A673 (cell line): Measurements from ENCODE around the gene KHNYN. TPM values are rescaled to one million over a fixed set of nuclear protein-coding genes. Genes with fewer than 3 reads are reported as not detected.

Source experiments
- BruUV-seq: library from RNA; stranded (reverse); fragments of 400-500 nt; replicated peaks from 2 replicates; lab custom pipeline; 2021; lab: Mats Ljungman, UMichigan
- CTCF ChIA-PET: fragments of 300-600 bp; sonication (Branson Sonifier 250); formaldehyde crosslinking; loops from one replicate; lab custom pipeline; 2022; ENCODE audit warnings: antibody characterized with exemption; lab: Charles Lee
- POLR2A ChIA-PET: fragments of 300-600 bp; sonication (Branson Sonifier 250); formaldehyde crosslinking; loops from one replicate; lab custom pipeline; 2022; ENCODE audit warnings: antibody characterized with exemption; ENCODE audit not compliant: low non-redundant PET; lab: Charles Lee
- DNase-seq: peaks from one replicate; pipeline ENCODE4 v3.0.0-alpha.2; 2015; ENCODE audit warnings: low spot score
- H3K27ac ChIP-seq: fragments of 200-600 bp; sonication (generic); 2 replicates; pipeline ENCODE4 v1.5.1; 2016; ENCODE audit warnings: mixed run types, low read depth, mild to moderate bottlenecking, mixed read lengths, antibody characterized with exemption, low read length; ENCODE audit not compliant: poor library complexity, severe bottlenecking
- H3K27me3 ChIP-seq: fragments of 200-600 bp; sonication (generic); replicated peaks from 2 replicates; pipeline ENCODE4 v1.6.1; 2017; ENCODE audit warnings: mixed run types, low read depth, mild to moderate bottlenecking, mixed read lengths, antibody characterized with exemption, low read length; ENCODE audit not compliant: insufficient read depth, poor library complexity
- H3K36me3 ChIP-seq: fragments of 200-600 bp; sonication (generic); 2 replicates; pipeline ENCODE4 v1.6.1; 2016; ENCODE audit warnings: mixed run types, mild to moderate bottlenecking, mixed read lengths, antibody characterized with exemption, low read length; ENCODE audit not compliant: insufficient read depth, poor library complexity, severe bottlenecking
- H3K4me1 ChIP-seq: fragments of 200-600 bp; sonication (generic); 2 replicates; pipeline ENCODE4 v1.6.1; 2017; ENCODE audit warnings: mixed run types, mild to moderate bottlenecking, mixed read lengths, antibody characterized with exemption, low read length; ENCODE audit not compliant: insufficient read depth, poor library complexity, severe bottlenecking
- H3K4me3 ChIP-seq: fragments of 200-600 bp; sonication (generic); 2 replicates; pipeline ENCODE4 v1.5.1; 2016; ENCODE audit warnings: low read depth, mixed run types, mild to moderate bottlenecking, mixed read lengths, low read length; ENCODE audit not compliant: poor library complexity, severe bottlenecking
- H3K9me3 ChIP-seq: fragments of 200-600 bp; sonication (generic); 2 replicates; pipeline ENCODE4 v1.6.1; 2016; ENCODE audit warnings: mixed run types, low read depth, mild to moderate bottlenecking, mixed read lengths, antibody characterized with exemption, low read length; ENCODE audit not compliant: poor library complexity, severe bottlenecking
- EZH2 ChIP-seq: fragments of 200-600 bp; sonication (generic); IDR thresholded peaks from 2 replicates; pipeline ENCODE4 v1.6.1; 2017; ENCODE audit warnings: borderline replicate concordance, low read depth, mild to moderate bottlenecking, mixed read lengths, antibody characterized with exemption, low read length; ENCODE audit not compliant: poor library complexity, severe bottlenecking
- intact Hi-C: fragments of 100-400 bp; cut with micrococcal nuclease; formaldehyde crosslinking; loops from one replicate; pipeline ENCODE4 v1.10.0; 2022; ENCODE audit not compliant: unreplicated experiment
- total RNA-seq: library from RNA; stranded (reverse); gene quantifications from 2 replicates; pipeline ENCODE4 v1.2.3, GENCODE V29; 2021
- TF ChIP-seq, protein P1 (sequence below): fragments of 300-800, 200-600 bp; sonication (generic); conservative IDR thresholded peaks from 2 replicates; pipeline ENCODE4 v1.5.1; 2017; ENCODE audit warnings: low read depth, mild to moderate bottlenecking, antibody characterized with exemption, low read length, moderate library complexity, mixed read lengths

Gene KHNYN
- total RNA-seq, 1 experiment from 2014 or later, result 32.7 TPM

DNA sequence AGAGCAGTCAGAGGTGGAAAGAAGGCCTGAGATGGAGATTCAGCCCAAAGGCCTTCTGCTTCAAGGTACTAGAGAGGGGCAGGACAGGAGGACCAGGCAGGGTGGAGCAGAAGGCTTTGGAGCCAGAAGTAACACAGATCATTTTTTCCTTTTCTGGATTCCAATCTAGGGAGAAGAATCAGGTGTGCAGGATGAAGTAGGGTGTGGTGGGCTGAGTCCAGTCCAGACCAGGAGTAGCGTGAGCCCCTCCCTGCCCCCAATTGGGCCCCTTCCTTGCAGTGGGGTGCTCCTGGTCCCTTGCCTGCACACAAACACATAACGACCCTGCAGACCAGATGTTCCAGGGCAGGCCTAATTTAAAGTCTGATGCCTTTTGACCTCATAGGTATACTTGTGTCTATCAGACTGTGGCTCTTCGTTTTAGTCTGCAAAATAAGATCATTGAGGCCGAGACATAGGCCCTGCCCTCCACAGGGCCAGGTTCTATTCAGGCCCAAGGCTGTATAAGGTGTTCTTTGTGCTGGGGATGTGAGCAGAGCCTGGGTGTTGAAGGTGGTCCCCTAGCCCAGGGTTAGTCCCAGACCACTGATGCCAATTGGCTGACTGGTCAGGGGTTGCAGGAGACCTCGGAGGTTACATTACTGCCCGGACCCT is 32.0 kb upstream of the KHNYN start:
- DNase-seq, result no peak
- peak overlapping the region; percentile 62 for H3K4me3 ChIP-seq
- BruUV-seq, result no TSS peak
- CTCF ChIA-PET, result no interaction called here
- TF ChIP-seq, protein P1, sequence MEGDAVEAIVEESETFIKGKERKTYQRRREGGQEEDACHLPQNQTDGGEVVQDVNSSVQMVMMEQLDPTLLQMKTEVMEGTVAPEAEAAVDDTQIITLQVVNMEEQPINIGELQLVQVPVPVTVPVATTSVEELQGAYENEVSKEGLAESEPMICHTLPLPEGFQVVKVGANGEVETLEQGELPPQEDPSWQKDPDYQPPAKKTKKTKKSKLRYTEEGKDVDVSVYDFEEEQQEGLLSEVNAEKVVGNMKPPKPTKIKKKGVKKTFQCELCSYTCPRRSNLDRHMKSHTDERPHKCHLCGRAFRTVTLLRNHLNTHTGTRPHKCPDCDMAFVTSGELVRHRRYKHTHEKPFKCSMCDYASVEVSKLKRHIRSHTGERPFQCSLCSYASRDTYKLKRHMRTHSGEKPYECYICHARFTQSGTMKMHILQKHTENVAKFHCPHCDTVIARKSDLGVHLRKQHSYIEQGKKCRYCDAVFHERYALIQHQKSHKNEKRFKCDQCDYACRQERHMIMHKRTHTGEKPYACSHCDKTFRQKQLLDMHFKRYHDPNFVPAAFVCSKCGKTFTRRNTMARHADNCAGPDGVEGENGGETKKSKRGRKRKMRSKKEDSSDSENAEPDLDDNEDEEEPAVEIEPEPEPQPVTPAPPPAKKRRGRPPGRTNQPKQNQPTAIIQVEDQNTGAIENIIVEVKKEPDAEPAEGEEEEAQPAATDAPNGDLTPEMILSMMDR, result no peak
- TF ChIP-seq EZH2, result no peak
- H3K9me3 ChIP-seq, result no peaks in the 10 kb centered on the region
- H3K4me1 ChIP-seq, result peaks cover 18% of the 10 kb centered on the region
- no peaks in the 10 kb centered on the region for H3K27me3 ChIP-seq
- H3K27ac ChIP-seq, result peak overlapping the region; percentile 58
- intact Hi-C loops, result loop anchor here (1.0 kb wide), 1 partner anchor 30 kb away; no protein-coding TSS in a partner anchor
- H3K36me3 ChIP-seq, result no peaks in the 10 kb centered on the region
- POLR2A ChIA-PET, result no interaction called here

DNA sequence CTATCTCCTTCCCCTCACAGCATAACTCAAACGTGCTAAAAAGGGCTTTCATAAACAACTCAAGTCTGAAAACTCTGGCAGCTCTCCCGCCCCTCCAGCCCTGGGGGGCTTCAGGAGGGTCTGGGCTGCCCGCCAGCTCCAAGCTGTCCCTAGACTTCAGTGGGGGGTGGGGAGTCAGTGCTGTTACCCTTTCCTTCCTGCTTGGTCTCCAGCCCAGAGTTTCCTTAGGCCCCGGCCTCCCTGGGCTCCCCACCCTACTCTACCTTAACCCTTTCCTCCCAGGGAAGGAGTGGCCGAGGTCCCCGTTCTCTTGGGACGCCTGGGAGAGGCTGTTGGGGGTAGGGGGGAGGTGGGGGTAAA is 31.5 kb upstream of the KHNYN start:
- POLR2A ChIA-PET, result no interaction called here
- peaks cover 18% of the 10 kb centered on the region for H3K4me1 ChIP-seq
- CTCF ChIA-PET, result interaction anchor here (1.0 kb wide), 1 partner anchor 65 kb away, joined by 3 read pairs; no protein-coding TSS in a partner anchor
- H3K36me3 ChIP-seq, result no peaks in the 10 kb centered on the region
- peak overlapping the region; percentile 62 for H3K4me3 ChIP-seq
- H3K27me3 ChIP-seq, result no peaks in the 10 kb centered on the region
- BruUV-seq, result no TSS peak
- peak overlapping the region; percentile 58 for H3K27ac ChIP-seq
- peak; percentile 52 for DNase-seq
- H3K9me3 ChIP-seq, result no peaks in the 10 kb centered on the region
- intact Hi-C loops, result loop anchor here (1.0 kb wide), 1 partner anchor 31 kb away; no protein-coding TSS in a partner anchor
- TF ChIP-seq EZH2, result no peak
- TF ChIP-seq, protein P1, result no peak

DNA sequence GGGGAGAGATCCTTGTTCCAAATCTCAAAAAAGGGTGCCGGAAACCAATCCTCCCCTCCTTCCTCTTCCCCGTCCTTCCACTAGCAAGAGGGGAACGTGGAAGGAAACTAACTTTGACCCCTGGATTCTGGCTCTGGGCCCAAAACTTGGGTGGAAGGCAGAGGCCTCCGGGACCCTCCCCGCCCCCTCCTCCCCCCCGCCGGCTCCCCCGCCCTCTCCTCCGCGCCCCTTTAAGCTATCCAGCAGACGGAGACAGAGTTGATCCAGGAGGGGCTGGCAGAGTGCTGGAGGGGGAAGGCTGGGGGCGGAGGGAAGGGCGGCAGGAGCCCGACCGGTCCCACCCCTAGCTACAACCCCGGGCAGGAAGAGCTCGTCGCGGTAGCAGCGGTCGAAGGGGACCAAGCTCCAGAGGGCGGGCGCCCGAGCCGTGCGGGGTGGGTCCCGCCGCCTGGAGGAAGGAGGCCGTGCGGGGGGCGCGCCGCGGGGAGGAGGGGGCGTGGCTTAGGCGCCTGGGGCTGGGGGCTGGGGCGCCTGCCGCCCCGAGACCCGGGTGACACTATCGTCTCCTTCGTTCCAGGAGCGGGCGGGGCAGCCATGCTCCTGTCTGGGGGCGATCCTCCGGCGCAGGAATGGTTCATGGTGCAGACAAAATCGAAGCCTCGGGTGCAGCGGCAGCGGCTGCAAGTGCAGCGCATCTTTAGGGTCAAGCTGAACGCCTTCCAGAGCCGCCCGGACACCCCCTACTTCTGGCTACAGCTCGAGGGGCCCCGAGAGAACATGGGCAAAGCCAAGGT is 30.9 kb upstream of the KHNYN start, which contains the start of gene NYNRIN:
NYNRIN (plus strand) TSS at position 351 of the 794 bp plus-strand sequence; CDS start at position 595, 244 bp downstream.
- H3K27me3 ChIP-seq, result no peaks in the 10 kb centered on the region
- POLR2A ChIA-PET, result interaction anchor here (0.6 kb wide), 1 partner anchor 104 kb away, joined by 7 read pairs; no protein-coding TSS in a partner anchor
- peak; percentile 54 for DNase-seq
- H3K27ac ChIP-seq, result peak within 1 kb of the TSS; percentile 58
- peaks cover 18% of the 10 kb centered on the region for H3K4me1 ChIP-seq
- H3K9me3 ChIP-seq, result no peaks in the 10 kb centered on the region
- no TSS peak for BruUV-seq
- peak within 1 kb of the TSS; percentile 62 for H3K4me3 ChIP-seq
- TF ChIP-seq EZH2, result no peak
- TF ChIP-seq, protein P1, result no peak
- intact Hi-C loops, result loop anchor here (1.0 kb wide), 1 partner anchor 32 kb away; no protein-coding TSS in a partner anchor
- CTCF ChIA-PET, result interaction anchor here (0.6 to 1.0 kb wide), 2 partner anchors 36 to 65 kb away, joined by 3 to 4 read pairs; no protein-coding TSS in a partner anchor
- no peaks in the 10 kb centered on the region for H3K36me3 ChIP-seq
